HL-60 (cell line): ENCODE measurements around the gene RIBC2.

Source experiments
- DNase-seq, 2 experiments: peaks; one replicate each; pipeline ENCODE4 v3.0.0-alpha.2; 2010 to 2020; ENCODE audit warnings: low read depth in 1 of 2, low spot score in 1 of 2
- H3K27ac ChIP-seq: fragments of 250-450 bp; sonication (Bioruptor Pico); replicated peaks from 2 replicates; pipeline ENCODE4 v1.5.1; 2020; ENCODE audit warnings: mild to moderate bottlenecking, moderate library complexity
- H3K27me3 ChIP-seq: fragments of 250-450 bp; sonication (Bioruptor Pico); 2 replicates; pipeline ENCODE4 v1.5.1; 2021; ENCODE audit warnings: mild to moderate bottlenecking, moderate library complexity; ENCODE audit not compliant: insufficient read depth, poor library complexity, severe bottlenecking
- H3K4me3 ChIP-seq: replicated peaks from 2 replicates; pipeline ENCODE4 v1.5.1; 2011; ENCODE audit warnings: mild to moderate bottlenecking, control low read depth, low read length; ENCODE audit not compliant: insufficient read depth
- GABPA ChIP-seq: IDR thresholded peaks from 2 replicates; pipeline ENCODE4 v1.6.1; 2012; ENCODE audit warnings: low read depth
- POLR2AphosphoS5 ChIP-seq: IDR thresholded peaks from 2 replicates; pipeline ENCODE4 v1.6.1; 2012; ENCODE audit warnings: low read depth
- SPI1 ChIP-seq: IDR thresholded peaks from 2 replicates; pipeline ENCODE4 v1.6.1; 2012; ENCODE audit warnings: low read depth, mild to moderate bottlenecking, borderline replicate concordance
- TF ChIP-seq, protein P1 (sequence below): IDR thresholded peaks from 2 replicates; pipeline ENCODE4 v1.6.1; 2012; ENCODE audit warnings: low read depth; ENCODE audit not compliant: insufficient replicate concordance
- TF ChIP-seq, protein P2 (sequence below): IDR thresholded peaks from one replicate; pipeline ENCODE4 v1.5.1; 2011; ENCODE audit warnings: low read length, control low read depth, inconsistent platforms; ENCODE audit not compliant: insufficient read depth

RIBC2 gene

DNA sequence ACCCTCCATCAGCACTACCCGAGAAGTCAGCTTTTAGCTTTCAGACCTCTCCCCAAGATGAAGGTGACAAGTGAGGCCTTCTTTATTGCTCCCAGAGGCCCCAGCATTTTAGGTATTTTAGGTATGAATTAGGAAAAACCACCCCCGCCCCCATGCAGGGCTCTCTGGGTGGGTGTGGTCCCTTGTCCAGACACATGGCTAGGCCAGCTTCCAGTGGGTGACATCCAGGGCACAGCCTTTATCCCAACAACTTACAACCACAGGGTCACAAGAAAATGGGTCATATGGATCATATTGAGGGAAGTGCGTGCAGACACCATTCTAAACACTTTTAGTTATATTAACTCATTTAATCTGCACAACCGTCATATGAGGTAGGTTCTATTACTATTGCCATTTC is 42.1 kb downstream of the RIBC2 start:
- Histone ChIP-seq H3K27ac (no peak overlapping the region), H3K27me3 (no peaks in the 10 kb centered on the region), H3K4me3 (no peak overlapping the region)
- no peak for DNase-seq
- TF ChIP-seq, protein P1, sequence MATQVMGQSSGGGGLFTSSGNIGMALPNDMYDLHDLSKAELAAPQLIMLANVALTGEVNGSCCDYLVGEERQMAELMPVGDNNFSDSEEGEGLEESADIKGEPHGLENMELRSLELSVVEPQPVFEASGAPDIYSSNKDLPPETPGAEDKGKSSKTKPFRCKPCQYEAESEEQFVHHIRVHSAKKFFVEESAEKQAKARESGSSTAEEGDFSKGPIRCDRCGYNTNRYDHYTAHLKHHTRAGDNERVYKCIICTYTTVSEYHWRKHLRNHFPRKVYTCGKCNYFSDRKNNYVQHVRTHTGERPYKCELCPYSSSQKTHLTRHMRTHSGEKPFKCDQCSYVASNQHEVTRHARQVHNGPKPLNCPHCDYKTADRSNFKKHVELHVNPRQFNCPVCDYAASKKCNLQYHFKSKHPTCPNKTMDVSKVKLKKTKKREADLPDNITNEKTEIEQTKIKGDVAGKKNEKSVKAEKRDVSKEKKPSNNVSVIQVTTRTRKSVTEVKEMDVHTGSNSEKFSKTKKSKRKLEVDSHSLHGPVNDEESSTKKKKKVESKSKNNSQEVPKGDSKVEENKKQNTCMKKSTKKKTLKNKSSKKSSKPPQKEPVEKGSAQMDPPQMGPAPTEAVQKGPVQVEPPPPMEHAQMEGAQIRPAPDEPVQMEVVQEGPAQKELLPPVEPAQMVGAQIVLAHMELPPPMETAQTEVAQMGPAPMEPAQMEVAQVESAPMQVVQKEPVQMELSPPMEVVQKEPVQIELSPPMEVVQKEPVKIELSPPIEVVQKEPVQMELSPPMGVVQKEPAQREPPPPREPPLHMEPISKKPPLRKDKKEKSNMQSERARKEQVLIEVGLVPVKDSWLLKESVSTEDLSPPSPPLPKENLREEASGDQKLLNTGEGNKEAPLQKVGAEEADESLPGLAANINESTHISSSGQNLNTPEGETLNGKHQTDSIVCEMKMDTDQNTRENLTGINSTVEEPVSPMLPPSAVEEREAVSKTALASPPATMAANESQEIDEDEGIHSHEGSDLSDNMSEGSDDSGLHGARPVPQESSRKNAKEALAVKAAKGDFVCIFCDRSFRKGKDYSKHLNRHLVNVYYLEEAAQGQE, result no peak
- TF ChIP-seq GABPA, result no peak
- TF ChIP-seq SPI1, result no peak
- no peak for TF ChIP-seq POLR2AphosphoS5
- TF ChIP-seq, protein P2, sequence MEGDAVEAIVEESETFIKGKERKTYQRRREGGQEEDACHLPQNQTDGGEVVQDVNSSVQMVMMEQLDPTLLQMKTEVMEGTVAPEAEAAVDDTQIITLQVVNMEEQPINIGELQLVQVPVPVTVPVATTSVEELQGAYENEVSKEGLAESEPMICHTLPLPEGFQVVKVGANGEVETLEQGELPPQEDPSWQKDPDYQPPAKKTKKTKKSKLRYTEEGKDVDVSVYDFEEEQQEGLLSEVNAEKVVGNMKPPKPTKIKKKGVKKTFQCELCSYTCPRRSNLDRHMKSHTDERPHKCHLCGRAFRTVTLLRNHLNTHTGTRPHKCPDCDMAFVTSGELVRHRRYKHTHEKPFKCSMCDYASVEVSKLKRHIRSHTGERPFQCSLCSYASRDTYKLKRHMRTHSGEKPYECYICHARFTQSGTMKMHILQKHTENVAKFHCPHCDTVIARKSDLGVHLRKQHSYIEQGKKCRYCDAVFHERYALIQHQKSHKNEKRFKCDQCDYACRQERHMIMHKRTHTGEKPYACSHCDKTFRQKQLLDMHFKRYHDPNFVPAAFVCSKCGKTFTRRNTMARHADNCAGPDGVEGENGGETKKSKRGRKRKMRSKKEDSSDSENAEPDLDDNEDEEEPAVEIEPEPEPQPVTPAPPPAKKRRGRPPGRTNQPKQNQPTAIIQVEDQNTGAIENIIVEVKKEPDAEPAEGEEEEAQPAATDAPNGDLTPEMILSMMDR, result no peak

DNA sequence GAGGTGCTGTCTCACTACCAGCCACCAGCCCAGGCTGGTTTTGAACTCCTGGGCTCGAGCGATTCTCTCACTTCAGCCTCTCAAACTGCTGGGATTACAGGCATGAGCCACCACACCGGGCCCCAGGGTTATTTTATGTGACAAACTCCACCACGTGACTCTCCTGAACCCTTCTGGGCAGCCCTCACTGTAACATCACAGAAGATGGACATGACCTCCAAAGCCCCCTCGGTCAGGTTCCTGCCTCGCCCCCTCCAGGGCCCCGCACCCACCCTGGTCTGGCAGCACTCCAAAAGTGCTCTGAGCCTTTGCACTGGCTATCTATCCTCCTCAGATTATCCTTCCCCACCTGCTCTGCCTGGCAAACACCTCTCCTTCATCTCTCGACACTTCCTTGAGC is 43.3 kb downstream of the RIBC2 start:
- no peak for DNase-seq
- TF ChIP-seq SPI1, result no peak
- Histone ChIP-seq H3K4me3 (no peak overlapping the region), H3K27me3 (no peaks in the 10 kb centered on the region), H3K27ac (no peak overlapping the region)

DNA sequence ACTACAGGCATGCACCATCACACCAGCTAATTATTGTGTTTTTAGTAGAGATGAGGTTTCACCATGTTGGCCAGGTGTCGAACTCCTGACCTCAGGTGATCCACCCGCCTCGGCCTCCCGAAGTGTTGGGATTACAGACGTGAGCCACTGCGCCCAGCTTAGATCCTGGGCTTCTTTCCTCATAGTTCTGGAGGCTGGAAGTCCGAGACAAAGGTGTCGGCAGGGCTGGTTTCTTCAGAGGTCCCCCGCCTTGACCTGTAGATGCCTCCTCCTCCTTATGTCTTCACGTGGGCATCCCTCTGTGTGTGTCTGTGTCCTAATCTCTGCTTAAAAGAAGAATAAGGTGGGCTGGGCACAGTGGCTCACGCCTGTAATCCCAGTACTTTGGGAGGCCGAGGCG is 45.0 kb downstream of the RIBC2 start:
- H3K27me3 ChIP-seq, result no peaks in the 10 kb centered on the region
- no peak overlapping the region for H3K27ac ChIP-seq
- H3K4me3 ChIP-seq, result no peak overlapping the region
- no peak for DNase-seq
- TF ChIP-seq POLR2AphosphoS5, result no peak

DNA sequence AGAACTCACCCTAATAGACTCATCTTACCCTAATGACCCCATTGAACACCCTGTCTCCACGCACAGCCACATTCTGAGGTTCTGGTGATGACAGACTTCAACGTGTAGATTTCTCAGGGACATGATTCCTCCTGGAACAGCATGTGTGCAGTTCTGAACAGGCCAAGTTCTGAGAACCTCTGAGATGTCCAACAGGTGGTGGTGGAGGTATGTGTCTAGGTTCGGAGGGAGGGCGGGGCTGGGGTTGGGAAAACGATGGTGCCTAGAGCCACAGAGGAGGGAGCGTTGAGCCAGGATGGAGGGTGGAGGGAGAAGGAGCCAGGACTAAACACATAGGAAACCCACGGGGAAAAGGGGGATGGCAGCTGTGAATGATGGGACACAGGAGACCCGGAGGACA is 45.7 kb downstream of the RIBC2 start:
- no peak overlapping the region for H3K27ac ChIP-seq
- no peak overlapping the region for H3K4me3 ChIP-seq
- TF ChIP-seq, protein P2, result no peak
- no peak for TF ChIP-seq SPI1
- TF ChIP-seq, protein P1, result no peak
- TF ChIP-seq POLR2AphosphoS5, result no peak
- no peak for TF ChIP-seq GABPA
- no peak for DNase-seq
- H3K27me3 ChIP-seq, result no peaks in the 10 kb centered on the region

DNA sequence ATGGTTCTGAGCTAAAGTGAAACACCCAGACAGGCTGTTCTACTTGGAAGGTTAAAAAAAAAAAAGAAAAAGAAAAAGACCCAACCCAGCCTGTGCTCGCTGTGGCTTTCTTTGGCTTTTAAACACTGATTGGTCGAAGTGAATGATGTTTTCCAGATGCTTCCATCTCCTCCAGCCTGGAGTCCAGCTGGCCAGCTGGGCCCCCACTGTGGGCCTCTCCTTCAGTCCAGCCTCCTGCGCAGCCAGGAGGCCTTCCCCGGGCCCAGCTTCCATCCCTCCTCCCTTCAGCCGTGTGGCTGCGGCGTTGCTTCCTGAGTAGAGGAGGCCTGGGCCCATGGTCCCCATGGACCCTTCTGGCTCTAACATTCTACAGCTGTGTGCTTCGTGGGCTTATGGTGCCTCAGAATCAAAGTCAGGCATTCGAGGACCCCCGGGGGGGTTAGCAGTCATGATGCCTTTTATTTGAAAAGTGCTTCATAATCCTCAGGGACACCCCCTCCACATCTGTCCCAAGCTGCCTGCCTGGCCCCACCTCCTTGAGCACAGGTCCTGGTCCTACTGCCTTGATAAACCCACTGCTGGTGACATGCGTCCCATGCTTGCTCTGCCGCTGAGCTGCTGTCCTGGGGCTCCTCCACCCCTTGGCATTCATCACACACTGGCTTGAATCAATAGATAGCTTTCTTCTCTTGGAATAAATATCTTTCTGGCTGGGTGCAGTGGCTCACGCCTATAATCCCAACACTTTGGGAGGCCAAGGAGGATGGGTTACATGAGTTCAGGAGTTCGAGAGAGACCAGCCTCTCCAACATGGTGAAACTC is 47.0 kb downstream of the RIBC2 start:
- no peak for DNase-seq
- no peak overlapping the region for H3K27ac ChIP-seq
- no peak for TF ChIP-seq POLR2AphosphoS5
- no peak for TF ChIP-seq GABPA
- TF ChIP-seq, protein P2, result no peak
- TF ChIP-seq, protein P1, result no peak
- no peak for TF ChIP-seq SPI1
- H3K27me3 ChIP-seq, result no peaks in the 10 kb centered on the region
- H3K4me3 ChIP-seq, result no peak overlapping the region
